Stimulated activated CD4-positive, alpha-beta T cell treated with anti-CD3 and anti-CD28 coated beads, TNF-alpha, amount 100 ng/mL, for 24 hours (primary cell): ENCODE results near the gene GCN1.

Experiments
- DNase-seq, 3 experiments: peaks; one replicate each; pipeline ENCODE4 v3.0.0-alpha.2; 2020; ENCODE audit warnings: low read depth in 3 of 3

GCN1 gene

DNA sequence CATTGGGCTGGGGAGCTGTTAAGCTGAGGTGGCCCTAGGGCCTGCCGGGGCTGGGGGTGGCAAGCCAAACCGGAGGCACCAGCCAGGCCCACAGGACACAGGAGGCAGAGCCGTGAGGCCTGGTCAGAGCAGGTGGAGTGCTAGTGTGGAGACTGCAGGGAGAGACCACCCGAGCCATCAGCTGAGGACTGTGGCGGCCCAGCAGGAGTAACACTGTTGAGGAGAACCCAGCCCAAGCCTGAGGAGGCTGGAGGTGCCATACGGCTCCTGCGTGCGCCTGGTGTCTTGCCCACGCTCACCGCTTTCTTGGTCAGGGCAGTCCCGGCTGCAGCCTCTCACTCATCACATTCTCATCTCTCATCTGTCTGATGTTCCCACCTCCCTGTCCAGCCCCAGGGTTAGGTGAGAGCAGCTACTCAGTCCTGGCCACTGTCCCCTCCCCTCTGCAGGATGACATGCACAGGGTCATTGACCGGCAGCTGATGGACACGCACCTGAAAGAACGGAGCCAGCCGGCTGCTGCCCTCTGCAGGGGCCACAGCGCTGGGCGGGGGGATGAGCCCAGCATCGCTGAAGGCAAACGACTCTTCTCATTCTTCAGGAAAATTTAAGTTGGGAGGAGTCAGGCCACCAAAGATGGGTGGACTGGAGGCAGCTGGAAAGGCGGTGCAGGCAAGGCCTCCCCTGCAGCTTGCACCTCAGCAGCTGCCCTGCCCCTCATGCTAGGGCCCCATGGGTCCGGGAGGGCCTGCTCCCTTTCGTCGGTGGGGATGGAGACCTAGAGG, 101.8 kb downstream of the GCN1 start:
- no peak for DNase-seq

DNA sequence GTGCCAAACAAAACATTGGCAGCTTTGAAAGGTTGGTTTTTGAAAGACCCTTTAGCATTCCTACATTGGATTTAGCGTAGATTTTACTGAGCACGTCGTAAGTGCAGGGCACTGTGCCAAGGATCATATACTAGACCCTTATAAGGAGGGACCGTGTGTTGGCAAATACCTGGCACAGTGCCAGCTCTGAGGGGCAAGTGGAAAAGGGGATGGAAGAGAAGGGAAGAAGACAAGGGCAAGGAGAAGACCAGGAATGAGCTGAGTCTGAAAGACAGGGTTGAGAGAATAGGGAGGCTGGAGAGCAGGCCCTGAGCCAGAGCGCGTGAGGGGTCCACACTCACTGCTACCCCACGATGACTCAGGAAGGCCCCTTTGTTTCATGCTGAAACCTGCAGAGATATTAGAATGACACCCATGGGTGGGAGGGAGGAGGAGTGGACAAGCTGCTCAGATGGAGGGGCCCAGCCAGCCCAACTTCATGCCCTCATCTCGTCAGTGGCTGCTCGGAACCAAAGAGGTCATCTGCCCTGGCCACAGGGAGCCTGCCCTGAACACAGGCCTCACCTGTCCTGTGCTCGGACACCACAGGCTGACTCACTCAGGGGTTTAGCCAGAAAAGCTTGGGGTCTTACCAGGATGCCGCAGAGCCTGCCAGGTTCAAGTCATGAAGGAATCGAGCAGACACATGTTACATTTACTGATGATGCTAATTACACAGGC, 103.0 kb downstream of the GCN1 start:
- no peak for DNase-seq

GRCh38 chr12:120090626-120091295, 103.8 kb downstream of the GCN1 start:
- DNase-seq, result no peak

DNA sequence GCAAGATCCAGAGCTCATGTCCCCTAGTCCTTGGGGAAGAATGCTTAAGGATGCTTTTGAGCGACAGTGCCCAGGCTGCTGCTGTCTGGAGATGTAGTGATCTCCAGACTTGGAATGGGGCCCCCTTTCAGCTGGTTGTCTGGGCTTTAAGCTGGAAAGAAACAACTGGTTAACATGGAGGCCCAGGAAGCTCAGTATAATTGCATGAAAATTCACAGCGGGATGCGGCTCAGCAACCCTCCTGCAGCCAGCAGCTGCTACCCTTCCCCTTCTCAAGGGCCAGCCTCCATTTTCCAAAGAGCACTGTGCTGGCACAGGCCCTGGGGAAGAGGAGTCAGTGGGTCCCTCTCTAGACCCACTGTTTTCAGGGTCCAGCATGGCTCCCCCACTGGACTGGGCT, 104.3 kb downstream of the GCN1 start:
- no peak for DNase-seq

DNA sequence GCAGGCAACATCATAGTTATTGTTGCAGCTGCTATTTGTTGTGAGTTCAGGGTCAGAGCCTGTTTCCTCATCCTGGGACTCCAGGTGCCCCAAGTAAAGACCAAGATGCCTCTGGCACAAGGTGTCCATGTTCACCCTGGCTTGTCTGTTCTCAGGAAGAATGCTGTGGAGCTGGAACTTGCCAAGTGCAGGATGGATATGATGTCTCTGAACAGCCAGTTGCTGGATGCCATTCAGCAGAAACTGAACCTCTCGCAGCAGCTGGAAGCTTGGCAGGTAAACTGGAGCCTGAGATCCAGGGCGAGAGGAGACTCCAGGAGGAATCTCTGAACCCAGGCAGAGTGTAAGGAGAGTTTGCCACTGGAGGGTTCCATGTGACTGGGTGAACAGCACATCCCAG, 104.7 kb downstream of the GCN1 start:
- DNase-seq, result no peak

GRCh38 chr12:120089105-120089504, 105.4 kb downstream of the GCN1 start:
- DNase-seq, result no peak

DNA sequence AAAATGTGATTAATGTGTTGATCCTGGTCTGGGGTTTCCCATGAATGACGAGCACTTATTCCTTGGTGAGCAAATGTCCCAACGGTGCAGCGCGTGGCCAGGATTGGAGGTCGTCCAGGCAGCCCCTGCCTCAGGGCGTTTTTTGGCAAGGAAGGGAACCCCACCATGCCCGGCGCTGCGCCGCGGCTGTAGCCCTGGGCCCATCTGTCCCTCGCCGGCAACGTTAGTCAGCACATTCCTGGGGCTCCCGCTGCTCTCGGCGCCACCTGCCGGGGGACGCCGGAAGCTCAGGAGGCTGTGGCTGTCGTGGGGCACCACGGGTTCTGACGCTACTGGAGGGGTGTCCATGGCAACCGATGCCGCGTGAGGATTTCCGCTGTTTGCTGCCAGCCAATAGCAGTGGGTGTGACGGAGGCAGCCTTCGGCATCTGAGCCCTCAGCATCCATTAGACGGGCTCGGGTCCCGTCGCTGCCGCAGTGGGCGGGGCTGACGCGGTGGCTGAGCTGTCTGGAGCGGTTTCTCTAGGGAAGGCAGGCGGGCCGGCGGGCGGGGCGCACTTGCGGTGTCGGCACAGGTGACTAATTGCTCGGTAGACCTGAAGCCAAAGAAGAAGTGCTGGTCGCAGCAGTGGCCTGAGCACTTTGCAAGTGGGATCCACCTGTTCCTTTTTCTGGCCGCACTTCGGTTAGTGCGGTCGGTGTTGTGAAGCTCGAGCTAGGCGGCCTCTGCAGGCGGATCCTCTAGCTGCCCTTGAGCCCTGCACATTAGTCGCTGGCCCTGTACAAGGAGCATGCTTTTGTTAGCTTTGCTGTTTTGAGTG, 107.5 kb downstream of the GCN1 start:
- peak; percentile 98 to 99 (median 99) for DNase-seq

DNA sequence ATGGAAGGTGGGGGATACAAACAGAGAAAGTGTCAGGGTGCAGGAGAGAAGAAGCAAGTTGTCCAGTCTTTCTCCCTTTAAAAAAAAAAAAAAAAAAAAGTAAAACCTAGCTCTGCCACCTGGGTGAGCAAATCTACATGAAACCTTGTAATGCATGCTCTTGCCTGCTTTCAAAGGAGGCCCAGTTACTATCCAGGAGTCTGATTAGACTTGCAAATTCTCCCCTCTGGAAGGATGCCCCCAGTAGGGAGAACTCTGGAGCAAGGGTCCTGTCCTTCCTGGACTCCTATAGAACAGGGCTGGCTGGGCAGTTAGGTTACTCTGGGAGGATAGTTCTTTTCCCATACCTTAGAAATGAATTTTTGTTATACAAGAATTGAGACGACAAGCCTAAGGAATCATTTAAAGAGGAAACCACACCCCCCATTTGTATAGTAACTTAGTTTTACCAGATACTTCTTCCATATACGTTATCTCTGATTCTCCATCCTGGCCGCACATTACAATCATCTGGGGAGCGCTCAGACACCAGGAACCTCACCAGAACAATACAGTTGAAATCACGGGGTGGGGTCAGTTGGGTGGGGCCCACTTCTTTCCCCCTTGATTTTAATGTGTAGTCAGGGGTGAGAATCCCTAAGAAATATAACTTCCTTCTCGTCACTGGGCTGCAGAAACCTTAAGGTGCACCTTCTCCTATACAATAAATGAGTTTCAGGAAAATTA, 108.4 kb downstream of the GCN1 start:
- DNase-seq, result no peak

DNA sequence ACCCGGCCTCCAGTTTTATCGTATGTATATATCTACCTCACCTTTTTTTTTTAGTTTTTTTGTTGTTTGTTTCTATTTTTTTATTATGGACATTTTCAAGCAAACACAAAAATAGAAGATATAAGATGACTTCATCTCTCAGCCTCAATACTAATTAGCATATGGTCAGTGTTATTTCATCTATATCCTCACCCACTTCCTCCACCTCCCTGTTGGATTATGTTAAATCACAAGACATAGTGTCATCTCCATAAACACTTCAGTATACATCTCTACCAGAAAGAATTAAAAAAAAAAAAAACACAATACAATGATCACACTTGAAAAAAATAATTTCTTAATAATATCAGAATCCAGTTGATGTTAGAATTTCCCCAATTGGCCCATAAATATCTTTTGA, 112.9 kb downstream of the GCN1 start:
- no peak for DNase-seq

DNA sequence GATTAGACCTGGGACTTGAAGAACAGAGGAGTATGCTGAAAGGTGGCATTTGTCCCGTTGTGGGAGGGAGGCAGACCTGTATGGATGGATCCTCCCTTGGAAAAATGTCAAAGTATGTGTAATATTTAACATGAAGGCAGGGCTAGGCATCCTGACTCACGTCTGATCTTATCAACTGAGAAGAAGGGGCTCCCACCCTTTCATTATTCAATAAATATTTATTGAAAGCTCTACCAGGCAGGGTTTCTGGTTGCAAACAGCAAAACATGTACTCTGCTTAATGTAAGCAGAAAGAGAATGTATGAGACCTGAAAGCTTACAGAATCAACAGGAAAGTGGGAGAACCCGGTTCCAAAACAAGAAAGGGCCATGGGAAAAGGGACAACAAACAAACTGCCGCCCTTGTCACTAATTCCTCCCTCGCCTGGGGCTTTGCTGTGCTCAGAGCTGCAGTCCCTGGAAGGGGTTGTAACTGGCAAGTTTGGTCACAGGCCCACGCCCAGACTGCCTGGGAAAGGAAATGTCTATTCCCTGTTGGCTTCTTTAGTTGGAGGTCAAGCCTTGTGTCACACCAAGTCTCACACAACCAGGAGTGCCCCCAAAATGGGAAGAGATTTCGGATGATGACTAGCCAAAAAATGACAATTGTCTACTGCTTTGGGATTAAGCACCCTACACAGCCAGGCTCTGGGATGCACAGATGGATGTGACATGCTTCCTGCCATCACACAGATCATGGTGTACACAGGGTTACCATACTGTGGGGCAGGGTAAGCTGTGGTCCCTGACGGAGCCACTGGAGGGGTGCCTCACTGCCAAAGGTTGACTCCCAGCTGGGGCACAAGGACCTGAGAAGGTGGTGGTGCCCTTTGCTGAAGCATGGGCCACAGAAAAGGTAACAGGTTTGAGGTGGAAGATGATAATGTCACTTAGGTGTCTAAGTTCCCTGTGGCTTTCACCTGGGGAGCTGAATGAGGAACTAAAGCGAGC, 114.8 kb downstream of the GCN1 start:
- DNase-seq, result no peak

- no peak for DNase-seq
Observed at GRCh38 chr12:120078868-120079267, 115.6 kb downstream of the GCN1 start.

DNA sequence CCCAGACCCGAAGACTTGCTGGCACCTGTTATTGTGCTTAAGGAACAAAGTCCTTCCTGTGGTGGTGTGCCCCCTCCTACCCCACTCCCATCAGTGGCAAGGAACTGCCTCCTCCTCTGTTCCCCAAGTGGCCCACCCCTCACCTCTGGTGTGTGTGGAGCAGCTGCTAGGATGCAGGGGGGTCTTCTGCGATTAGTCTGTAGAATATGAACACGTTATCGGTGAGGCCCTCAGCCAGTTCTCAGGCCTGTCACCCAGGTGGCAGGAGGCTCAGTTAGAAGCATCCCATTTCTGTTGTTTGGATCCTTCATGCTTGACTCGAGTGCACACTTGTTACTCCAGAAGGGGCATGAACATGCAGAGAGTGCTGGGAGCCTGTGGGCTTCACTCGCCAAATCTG, 117.3 kb downstream of the GCN1 start:
- DNase-seq, result no peak
